Fibroblast of lung (primary cell): ENCODE results near the gene AIPL1.

Experiments
- EZH2 ChIP-seq: IDR thresholded peaks from 2 replicates; pipeline ENCODE4 v1.5.1; 2012; ENCODE audit warnings: low read length, control low read depth, mild to moderate bottlenecking; ENCODE audit errors: missing control alignments
- TF ChIP-seq, protein P1 (sequence below), 2 donors: IDR thresholded peaks in 1 of 2; conservative IDR thresholded peaks in 1 of 2; 1 replicate in 1 of 2; 2 replicates in 1 of 2; pipeline ENCODE4 v1.5.1; 2011 to 2012; ENCODE audit warnings: low read length in 2 of 2, control low read depth in 1 of 2, inconsistent platforms in 1 of 2, low read depth in 1 of 2, mild to moderate bottlenecking in 1 of 2

DNA sequence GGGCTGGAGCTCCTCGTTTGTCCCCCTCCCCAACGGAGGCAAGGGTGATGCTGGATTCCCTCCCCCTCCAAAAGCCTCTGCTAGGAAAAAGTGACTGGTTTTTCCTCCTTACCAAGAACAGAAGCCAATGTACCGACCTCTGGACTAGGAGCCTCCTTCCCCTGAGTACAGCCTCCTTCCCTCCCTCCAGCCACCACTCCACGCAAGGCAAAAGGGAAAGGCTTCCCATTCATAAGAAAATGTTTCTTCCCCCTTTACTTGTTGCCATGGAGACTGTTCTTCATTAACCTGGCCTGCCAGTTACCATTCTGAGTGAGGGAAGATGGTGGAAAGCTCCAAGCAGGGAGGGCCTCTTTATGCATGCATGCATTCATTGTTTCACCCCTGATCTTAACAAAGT, 5.0 kb upstream of the AIPL1 start:
- TF ChIP-seq, protein P1, sequence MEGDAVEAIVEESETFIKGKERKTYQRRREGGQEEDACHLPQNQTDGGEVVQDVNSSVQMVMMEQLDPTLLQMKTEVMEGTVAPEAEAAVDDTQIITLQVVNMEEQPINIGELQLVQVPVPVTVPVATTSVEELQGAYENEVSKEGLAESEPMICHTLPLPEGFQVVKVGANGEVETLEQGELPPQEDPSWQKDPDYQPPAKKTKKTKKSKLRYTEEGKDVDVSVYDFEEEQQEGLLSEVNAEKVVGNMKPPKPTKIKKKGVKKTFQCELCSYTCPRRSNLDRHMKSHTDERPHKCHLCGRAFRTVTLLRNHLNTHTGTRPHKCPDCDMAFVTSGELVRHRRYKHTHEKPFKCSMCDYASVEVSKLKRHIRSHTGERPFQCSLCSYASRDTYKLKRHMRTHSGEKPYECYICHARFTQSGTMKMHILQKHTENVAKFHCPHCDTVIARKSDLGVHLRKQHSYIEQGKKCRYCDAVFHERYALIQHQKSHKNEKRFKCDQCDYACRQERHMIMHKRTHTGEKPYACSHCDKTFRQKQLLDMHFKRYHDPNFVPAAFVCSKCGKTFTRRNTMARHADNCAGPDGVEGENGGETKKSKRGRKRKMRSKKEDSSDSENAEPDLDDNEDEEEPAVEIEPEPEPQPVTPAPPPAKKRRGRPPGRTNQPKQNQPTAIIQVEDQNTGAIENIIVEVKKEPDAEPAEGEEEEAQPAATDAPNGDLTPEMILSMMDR (conservative IDR thresholded peaks at IDR 0.05 in 1 of 2, IDR thresholded peaks at IDR 0.05 in 1 of 2; ENCODE audit: low read depth in 1 of 2, low read length in 2 of 2), result no peak
- no peak for TF ChIP-seq EZH2
